ENCODE data around the gene NAGK.

Gene NAGK

GRCh38 chr2:71113843-71114242 lies 45.4 kb downstream of the NAGK start:
- Mint-ChIP-seq H3K27ac (no peak overlapping the region), H3K4me1 (ENCODE audit: low read depth) (peaks cover 8% of the 10 kb centered on the region), H3K4me3 (no peak overlapping the region), H3K9me3 (no peaks in the 10 kb centered on the region), H3K27me3 (ENCODE audit: low read depth) (no peaks in the 10 kb centered on the region), H3K36me3 (ENCODE audit: low read depth) (peaks cover 15% of the 10 kb centered on the region)
- no peak for DNase-seq (ENCODE audit: low spot score)

- Mint-ChIP-seq H3K4me1 (ENCODE audit: low read depth) (peaks cover 4% of the 10 kb centered on the region), H3K27me3 (ENCODE audit: low read depth) (no peaks in the 10 kb centered on the region), H3K4me3 (no peak overlapping the region), H3K36me3 (ENCODE audit: low read depth) (peaks cover 17% of the 10 kb centered on the region), H3K27ac (no peak overlapping the region), H3K9me3 (no peaks in the 10 kb centered on the region)
- no peak for DNase-seq (ENCODE audit: low spot score)
Observed at GRCh38 chr2:71117063-71117462, 48.6 kb downstream of the NAGK start.

GRCh38 chr2:71120195-71120594 lies 51.7 kb downstream of the NAGK start:
- H3K4me1 Mint-ChIP-seq (ENCODE audit: low read depth) = no peaks in the 10 kb centered on the region
- H3K36me3 Mint-ChIP-seq (ENCODE audit: low read depth) = peaks cover 15% of the 10 kb centered on the region
- no peaks in the 10 kb centered on the region for H3K9me3 Mint-ChIP-seq
- H3K4me3 Mint-ChIP-seq = no peak overlapping the region
- H3K27me3 Mint-ChIP-seq (ENCODE audit: low read depth) = no peaks in the 10 kb centered on the region
- no peak overlapping the region for H3K27ac Mint-ChIP-seq
- no peak for DNase-seq (ENCODE audit: low spot score)

GRCh38 chr2:71121479-71121878 lies 53.0 kb downstream of the NAGK start:
- H3K27me3 Mint-ChIP-seq (ENCODE audit: low read depth) = no peaks in the 10 kb centered on the region
- H3K4me3 Mint-ChIP-seq = no peak overlapping the region
- H3K36me3 Mint-ChIP-seq (ENCODE audit: low read depth) = peaks cover 14% of the 10 kb centered on the region
- no peaks in the 10 kb centered on the region for H3K4me1 Mint-ChIP-seq (ENCODE audit: low read depth)
- H3K27ac Mint-ChIP-seq = no peak overlapping the region
- DNase-seq (ENCODE audit: low spot score) = no peak
- no peaks in the 10 kb centered on the region for H3K9me3 Mint-ChIP-seq

GRCh38 chr2:71122387-71123298 lies 54.2 kb downstream of the NAGK start:
- Mint-ChIP-seq H3K4me1 (ENCODE audit: low read depth) (peaks cover 1% of the 10 kb centered on the region), H3K27ac (no peak overlapping the region)
- no peak for DNase-seq (ENCODE audit: low spot score)

GRCh38 chr2:71125506-71126294 lies 57.3 kb downstream of the NAGK start:
- H3K4me1 Mint-ChIP-seq (ENCODE audit: low read depth) = peaks cover 6% of the 10 kb centered on the region
- H3K27me3 Mint-ChIP-seq (ENCODE audit: low read depth) = no peaks in the 10 kb centered on the region
- H3K9me3 Mint-ChIP-seq = no peaks in the 10 kb centered on the region
- no peak overlapping the region for H3K27ac Mint-ChIP-seq
- no peak overlapping the region for H3K4me3 Mint-ChIP-seq
- H3K36me3 Mint-ChIP-seq (ENCODE audit: low read depth) = peaks cover 15% of the 10 kb centered on the region
- no peak for DNase-seq (ENCODE audit: low spot score)

More at GRCh38 chr2:71122387-71123298, 54.2 kb downstream of the NAGK start:
- Mint-ChIP-seq H3K36me3 (ENCODE audit: low read depth) (peaks cover 14% of the 10 kb centered on the region), H3K27me3 (ENCODE audit: low read depth) (no peaks in the 10 kb centered on the region), H3K9me3 (no peaks in the 10 kb centered on the region), H3K4me3 (no peak overlapping the region)

GRCh38 chr2:71126957-71127356 lies 58.5 kb downstream of the NAGK start:
- Mint-ChIP-seq H3K27ac (no peak overlapping the region), H3K4me3 (no peak overlapping the region), H3K4me1 (ENCODE audit: low read depth) (peaks cover 6% of the 10 kb centered on the region)

More at GRCh38 chr2:71126957-71127356, 58.5 kb downstream of the NAGK start:
- Mint-ChIP-seq H3K27me3 (ENCODE audit: low read depth) (no peaks in the 10 kb centered on the region), H3K36me3 (ENCODE audit: low read depth) (peaks cover 10% of the 10 kb centered on the region), H3K9me3 (no peaks in the 10 kb centered on the region)
- DNase-seq (ENCODE audit: low spot score) = no peak

Measured in T-helper 2 cell treated with Interferon-gamma antibody and Interleukin-4, amounts not matched to agents 5 μg/mL and 100 μg/mL, for 36 hours (primary cell).